Brain microvascular endothelial cell (primary cell): ENCODE results near the gene FABP7.

Experiments
- DNase-seq: peaks from one replicate; pipeline ENCODE4 v3.0.0-alpha.2; 2020
- H3K27ac ChIP-seq: fragments of 250-450 bp; sonication (Bioruptor Pico); 2 replicates; pipeline ENCODE4 v1.5.1; 2020; ENCODE audit warnings: mild to moderate bottlenecking, moderate library complexity
- H3K27me3 ChIP-seq: fragments of 250-450 bp; sonication (Bioruptor Pico); replicated peaks from 2 replicates; pipeline ENCODE4 v1.5.1; 2020; ENCODE audit warnings: mild to moderate bottlenecking
- H3K36me3 ChIP-seq: fragments of 250-450 bp; sonication (Bioruptor Pico); replicated peaks from 2 replicates; pipeline ENCODE4 v1.5.1; 2020; ENCODE audit warnings: mild to moderate bottlenecking
- H3K4me3 ChIP-seq: 2 replicates; pipeline ENCODE4 v1.5.1; 2011; ENCODE audit warnings: low read depth, mild to moderate bottlenecking, control low read depth, low read length, moderate library complexity
- in situ Hi-C: cut with HindIII; loops from 2 replicates; pipeline ENCODE4 v1.10.0; 2017; ENCODE audit warnings: low sequenced_read_pairs, low pct_ligation_motif_present
- TF ChIP-seq, protein P1 (sequence below): IDR thresholded peaks from 2 replicates; pipeline ENCODE4 v1.5.1; 2011; ENCODE audit warnings: low read depth, mild to moderate bottlenecking, moderate library complexity, low read length, control low read depth, inconsistent platforms; ENCODE audit errors: missing control alignments

The FABP7 gene

DNA sequence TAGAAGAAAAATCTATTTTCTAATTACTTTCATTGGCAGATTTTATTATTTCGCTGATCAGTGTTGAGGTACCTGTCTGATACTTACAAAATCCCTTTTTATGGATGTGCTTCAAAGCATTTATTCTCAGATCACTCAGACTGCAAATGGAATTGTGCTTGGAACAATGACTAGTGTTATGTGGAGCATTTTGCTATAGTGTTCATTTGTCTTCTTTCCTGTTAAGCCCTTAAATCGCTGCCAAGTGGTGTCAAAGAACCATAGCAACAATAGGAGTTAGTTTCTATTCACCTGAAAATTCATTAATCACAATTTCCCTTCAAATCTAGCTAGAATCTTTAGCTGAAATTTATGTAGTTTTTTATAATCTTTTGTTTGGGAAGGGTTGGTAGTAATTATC, 39.4 kb downstream of the FABP7 start:
- H3K36me3 ChIP-seq: no peaks in the 10 kb centered on the region
- H3K27ac ChIP-seq: no peak overlapping the region
- no peak overlapping the region for H3K4me3 ChIP-seq
- in situ Hi-C loops: no loop called here
- no peaks in the 10 kb centered on the region for H3K27me3 ChIP-seq
- DNase-seq: no peak
- TF ChIP-seq, protein P1, sequence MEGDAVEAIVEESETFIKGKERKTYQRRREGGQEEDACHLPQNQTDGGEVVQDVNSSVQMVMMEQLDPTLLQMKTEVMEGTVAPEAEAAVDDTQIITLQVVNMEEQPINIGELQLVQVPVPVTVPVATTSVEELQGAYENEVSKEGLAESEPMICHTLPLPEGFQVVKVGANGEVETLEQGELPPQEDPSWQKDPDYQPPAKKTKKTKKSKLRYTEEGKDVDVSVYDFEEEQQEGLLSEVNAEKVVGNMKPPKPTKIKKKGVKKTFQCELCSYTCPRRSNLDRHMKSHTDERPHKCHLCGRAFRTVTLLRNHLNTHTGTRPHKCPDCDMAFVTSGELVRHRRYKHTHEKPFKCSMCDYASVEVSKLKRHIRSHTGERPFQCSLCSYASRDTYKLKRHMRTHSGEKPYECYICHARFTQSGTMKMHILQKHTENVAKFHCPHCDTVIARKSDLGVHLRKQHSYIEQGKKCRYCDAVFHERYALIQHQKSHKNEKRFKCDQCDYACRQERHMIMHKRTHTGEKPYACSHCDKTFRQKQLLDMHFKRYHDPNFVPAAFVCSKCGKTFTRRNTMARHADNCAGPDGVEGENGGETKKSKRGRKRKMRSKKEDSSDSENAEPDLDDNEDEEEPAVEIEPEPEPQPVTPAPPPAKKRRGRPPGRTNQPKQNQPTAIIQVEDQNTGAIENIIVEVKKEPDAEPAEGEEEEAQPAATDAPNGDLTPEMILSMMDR: no peak

DNA sequence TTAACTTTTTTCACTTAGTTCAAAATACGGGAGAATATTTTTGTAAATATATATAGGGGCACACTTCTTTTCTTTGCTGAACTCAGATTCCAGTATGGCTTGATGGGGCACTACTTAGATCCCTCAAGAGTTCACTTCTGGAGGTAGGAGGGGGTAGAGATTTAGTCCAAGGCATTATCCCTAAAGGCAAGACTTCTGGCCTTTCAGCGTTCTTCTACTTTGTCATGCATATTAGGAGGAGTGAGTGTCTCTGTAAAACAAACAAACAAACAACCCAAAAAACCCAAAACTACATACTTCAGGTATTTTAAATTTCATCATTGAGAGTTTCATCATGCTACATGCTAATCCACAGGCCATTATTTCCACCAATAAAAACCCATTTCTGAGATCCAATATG, 41.6 kb downstream of the FABP7 start:
- H3K36me3 ChIP-seq: no peaks in the 10 kb centered on the region
- H3K27ac ChIP-seq: no peak overlapping the region
- DNase-seq: no peak
- no peak overlapping the region for H3K4me3 ChIP-seq
- in situ Hi-C loops: no loop called here
- H3K27me3 ChIP-seq: no peaks in the 10 kb centered on the region
- TF ChIP-seq, protein P1: no peak

DNA sequence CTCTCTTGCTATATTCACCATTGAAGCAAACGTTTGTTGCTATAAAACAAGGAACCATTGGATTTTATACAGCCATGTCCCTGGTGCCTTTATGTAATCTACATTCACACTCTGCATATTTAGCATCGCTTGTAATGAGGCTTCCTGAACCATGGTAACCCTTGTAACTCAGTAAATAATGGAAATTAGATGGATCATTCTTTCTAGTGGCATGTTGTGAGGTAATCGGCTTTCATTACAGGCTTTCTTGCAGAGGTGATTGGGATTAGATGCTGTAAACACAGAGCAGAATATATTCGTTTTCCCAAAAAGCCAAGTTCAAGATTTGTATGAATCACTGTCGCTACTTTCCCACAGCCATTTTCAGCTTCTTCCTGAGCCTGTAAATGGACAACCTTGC, 45.6 kb downstream of the FABP7 start:
- no peak for DNase-seq
- TF ChIP-seq, protein P1: no peak
- H3K27ac ChIP-seq: no peak overlapping the region
- no peak overlapping the region for H3K4me3 ChIP-seq
- in situ Hi-C loops: loop anchor here (25.0 kb wide), 2 partner anchors 88 to 338 kb away; no protein-coding TSS in a partner anchor
- no peaks in the 10 kb centered on the region for H3K27me3 ChIP-seq
- no peaks in the 10 kb centered on the region for H3K36me3 ChIP-seq

DNA sequence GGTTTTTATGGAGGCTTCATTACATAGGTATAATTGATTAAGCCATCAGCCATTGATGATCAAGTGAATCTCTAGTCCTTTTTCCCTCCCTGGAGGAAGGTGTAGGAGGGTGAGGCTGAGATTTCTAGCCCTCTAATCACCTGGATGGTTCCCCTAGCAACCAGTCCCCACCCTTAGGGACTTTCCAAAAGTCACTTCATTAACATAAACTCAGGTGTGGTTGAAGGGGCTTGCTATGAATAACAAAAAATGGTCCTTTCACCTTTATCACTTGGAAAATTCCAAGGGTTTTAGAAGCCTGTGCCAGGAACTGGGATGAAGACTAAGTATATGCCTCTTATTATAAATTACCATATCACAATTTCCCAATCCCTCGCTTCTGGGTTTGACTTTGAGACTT, 49.9 kb downstream of the FABP7 start:
- no peaks in the 10 kb centered on the region for H3K27me3 ChIP-seq
- TF ChIP-seq, protein P1: no peak
- no peak overlapping the region for H3K27ac ChIP-seq
- no peaks in the 10 kb centered on the region for H3K36me3 ChIP-seq
- in situ Hi-C loops: loop anchor here (25.0 kb wide), 2 partner anchors 92 to 342 kb away; no protein-coding TSS in a partner anchor
- no peak for DNase-seq
- no peak overlapping the region for H3K4me3 ChIP-seq

DNA sequence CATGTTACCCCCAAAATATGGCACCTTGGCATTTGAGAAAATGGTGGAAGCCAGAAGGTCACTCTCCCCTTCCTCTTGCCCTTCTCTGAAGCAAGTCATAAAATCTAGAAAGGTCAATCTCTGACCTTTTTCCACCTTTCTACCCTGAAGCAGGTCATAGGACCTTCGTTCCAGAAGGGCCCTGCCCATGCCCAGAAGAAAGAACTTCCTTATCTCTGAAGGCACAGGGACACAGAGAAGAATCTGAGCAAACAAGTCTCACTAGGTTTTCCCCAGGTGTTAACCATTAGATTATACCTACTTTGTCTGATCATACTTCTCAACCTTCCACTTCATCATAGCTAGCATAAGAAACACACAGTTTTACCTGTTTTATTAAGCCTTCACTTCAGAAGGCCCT, 52.0 kb downstream of the FABP7 start:
- in situ Hi-C loops: loop anchor here (25.0 kb wide), 2 partner anchors 94 to 344 kb away; no protein-coding TSS in a partner anchor
- Histone ChIP-seq H3K36me3 (no peaks in the 10 kb centered on the region), H3K27me3 (no peaks in the 10 kb centered on the region), H3K4me3 (no peak overlapping the region), H3K27ac (no peak overlapping the region)
- no peak for DNase-seq
- TF ChIP-seq, protein P1: no peak

DNA sequence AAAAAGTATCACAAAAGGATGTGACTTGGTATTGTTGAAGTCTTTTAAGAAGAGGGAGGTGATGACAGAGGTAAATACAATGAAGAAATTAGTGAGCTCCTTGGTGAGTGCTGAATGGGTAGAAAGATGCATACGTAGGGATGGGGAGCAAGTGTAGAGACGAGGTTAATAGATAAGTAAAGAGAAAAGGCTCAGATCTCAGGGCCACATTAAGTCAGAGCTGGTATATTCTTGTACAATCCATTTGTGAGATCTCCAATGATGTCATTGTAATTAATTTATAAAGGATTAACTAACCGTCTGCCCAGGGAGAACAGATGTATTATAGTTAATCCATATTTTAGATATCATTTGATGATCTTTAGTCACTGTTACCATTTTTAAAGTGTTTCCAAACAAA, 52.9 kb downstream of the FABP7 start:
- no peaks in the 10 kb centered on the region for H3K36me3 ChIP-seq
- TF ChIP-seq, protein P1: no peak
- no peak for DNase-seq
- in situ Hi-C loops: loop anchor here (25.0 kb wide), 2 partner anchors 95 to 345 kb away; no protein-coding TSS in a partner anchor
- no peak overlapping the region for H3K4me3 ChIP-seq
- H3K27me3 ChIP-seq: no peaks in the 10 kb centered on the region
- no peak overlapping the region for H3K27ac ChIP-seq
